Activated CD8-positive, alpha-beta memory T cell treated with anti-CD3 and anti-CD28 coated beads for 36 hours (primary cell): ENCODE measurements around the gene AP1G1. TPM values are rescaled to one million over a fixed set of nuclear protein-coding genes. Genes with fewer than 3 reads are reported as not detected.
"Not testable (repeated sequence)": the region's sequence is repeated elsewhere in the genome, so short reads cannot be mapped to it uniquely, and the experiment has no call there.

Source experiments
- CTCF ChIA-PET: fragments of 350-600 bp; sonication (Branson Sonifier 250); formaldehyde crosslinking; loops from one replicate; lab custom pipeline; 2021; ENCODE audit warnings: antibody characterized with exemption; lab: Charles Lee
- POLR2A ChIA-PET: fragments of 350-600 bp; sonication (Branson Sonifier 250); formaldehyde crosslinking; loops from one replicate; lab custom pipeline; 2021; ENCODE audit warnings: antibody characterized with exemption; lab: Charles Lee
- total RNA-seq, 2 experiments: library from RNA; stranded (reverse); gene quantifications; one replicate each; pipeline ENCODE4 v1.2.3, GENCODE V29; 2021

AP1G1 gene
- total RNA-seq, 2 experiments from 2014 or later, result 71.8 to 74.5 TPM

DNA sequence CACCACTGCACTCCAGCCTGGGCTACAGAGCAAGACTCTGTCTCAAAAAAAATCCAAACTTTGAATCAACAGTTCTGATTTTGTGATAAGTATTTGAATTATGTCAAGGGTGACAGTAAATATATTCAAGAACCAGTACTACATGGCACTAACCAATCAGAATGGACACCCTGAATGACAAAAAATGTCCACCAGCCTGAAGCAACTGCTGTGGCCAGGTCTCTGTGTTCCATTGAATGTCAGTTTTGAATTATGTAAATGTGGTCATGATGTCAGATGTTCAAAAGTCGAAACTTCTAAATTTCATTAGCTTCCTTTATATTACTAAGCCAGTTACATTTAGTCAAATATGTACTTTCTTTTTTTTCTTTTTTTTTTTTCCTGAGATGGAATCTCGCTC, 21.7 kb upstream of the AP1G1 start:
- CTCF ChIA-PET, result no interaction called here
- POLR2A ChIA-PET, result no interaction called here

DNA sequence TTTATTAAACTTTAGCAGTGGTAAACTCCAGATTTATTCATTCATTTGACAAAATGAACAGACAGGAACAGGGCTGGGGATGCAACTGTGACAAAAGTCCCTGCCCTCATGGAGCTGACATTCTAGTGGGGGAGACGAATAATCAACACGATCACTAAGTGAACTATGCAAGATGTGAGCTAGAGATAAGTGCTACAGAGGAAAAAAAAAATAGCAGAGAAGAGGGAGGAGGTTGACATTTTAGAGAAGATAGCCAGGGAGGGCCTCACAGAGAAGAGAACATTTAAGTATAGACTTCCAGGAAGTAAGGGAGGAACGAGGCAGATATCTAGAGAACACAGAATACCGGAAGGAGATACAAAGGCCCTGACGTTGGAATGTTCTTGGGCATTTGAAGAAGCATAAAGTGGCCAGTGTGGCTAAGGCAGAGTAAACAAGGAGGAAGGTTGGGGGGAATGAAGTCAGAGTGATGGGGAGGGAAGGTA, 17.9 kb upstream of the AP1G1 start:
- CTCF ChIA-PET, result no interaction called here
- POLR2A ChIA-PET, result no interaction called here

GRCh38 chr16:71817155-71817500, 8.5 kb upstream of the AP1G1 start:
- POLR2A ChIA-PET, result interaction anchor here (1.1 kb wide), 1 partner anchor 9 kb away, joined by 3 read pairs; the partner anchor contains the start of gene AP1G1
- CTCF ChIA-PET, result interaction anchor here (0.6 to 3.3 kb wide), 3 partner anchors 8 to 65 kb away, joined by 3 to 15 read pairs (median 3); partner anchors contain the start of gene AP1G1

DNA sequence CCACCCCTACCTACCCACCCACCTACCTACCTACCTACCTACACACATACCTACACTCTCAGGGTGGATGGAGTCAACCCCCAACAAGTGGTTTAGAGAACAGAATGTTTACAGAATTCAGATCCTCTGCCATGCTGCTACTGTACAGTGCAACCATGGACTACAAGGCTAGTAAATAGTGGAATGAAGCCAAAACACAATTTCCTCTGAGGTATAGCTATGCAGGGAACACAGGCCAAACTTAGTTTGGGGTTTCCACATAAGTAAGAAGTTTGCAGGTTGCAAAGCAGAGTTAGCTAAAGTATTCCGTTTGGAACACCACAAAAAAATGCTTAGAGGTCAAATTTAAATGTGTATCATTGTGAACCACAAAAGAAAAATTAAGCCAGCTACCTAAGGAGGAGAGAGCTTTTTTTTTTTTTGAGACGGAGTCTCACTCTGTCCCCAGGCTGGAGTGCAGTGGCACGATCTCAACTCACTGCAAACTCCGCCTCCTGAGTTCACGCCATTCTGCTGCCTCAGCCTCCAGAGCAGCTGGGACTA, 2.7 kb upstream of the AP1G1 start:
- ChIA-PET CTCF (interaction anchor here (0.5 to 0.6 kb wide), 2 partner anchors 13 to 79 kb away, joined by 3 to 4 read pairs; no protein-coding TSS in a partner anchor), POLR2A (no interaction called here)

- POLR2A ChIA-PET, result interaction anchor here (0.7 kb wide), 1 partner anchor 47 kb away, joined by 8 read pairs; no protein-coding TSS in a partner anchor
- CTCF ChIA-PET, result not testable (repeated sequence)
These were observed 1.5 kb upstream of the AP1G1 start for GRCh38 chr16:71810155-71810530.

GRCh38 chr16:71807905-71808592, 585 bp downstream of the AP1G1 start:
- CTCF ChIA-PET, result interaction anchor here (0.5 to 1.2 kb wide), 5 partner anchors 10 to 117 kb away, joined by 3 to 4 read pairs (median 3); partner anchors contain the start of gene ZNF821
- POLR2A ChIA-PET, result interaction anchor here (0.7 to 1.6 kb wide), 8 partner anchors 10 to 88 kb away, joined by 3 to 9 read pairs (median 4); partner anchors contain the start of genes IST1 and ZNF821

DNA sequence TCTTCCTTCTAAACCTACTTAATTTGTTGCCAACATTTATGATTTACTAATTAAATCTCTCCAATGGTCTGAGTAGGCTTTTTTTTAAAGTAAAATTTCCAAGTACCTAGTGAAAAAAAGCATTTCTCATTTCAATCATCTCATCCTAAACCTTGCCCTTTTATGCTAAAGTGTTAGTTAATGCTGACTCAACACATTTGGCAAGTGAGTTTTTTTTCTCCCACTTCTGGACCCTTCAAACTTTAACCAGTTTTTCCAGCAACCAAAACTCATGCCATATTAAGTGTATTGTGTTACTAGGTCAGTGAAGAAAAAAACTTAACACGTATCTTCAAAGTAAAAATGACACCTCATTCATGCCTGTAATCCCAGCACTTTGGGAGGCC, 5.3 kb downstream of the AP1G1 start:
- ChIA-PET POLR2A (no interaction called here), CTCF (no interaction called here)

DNA sequence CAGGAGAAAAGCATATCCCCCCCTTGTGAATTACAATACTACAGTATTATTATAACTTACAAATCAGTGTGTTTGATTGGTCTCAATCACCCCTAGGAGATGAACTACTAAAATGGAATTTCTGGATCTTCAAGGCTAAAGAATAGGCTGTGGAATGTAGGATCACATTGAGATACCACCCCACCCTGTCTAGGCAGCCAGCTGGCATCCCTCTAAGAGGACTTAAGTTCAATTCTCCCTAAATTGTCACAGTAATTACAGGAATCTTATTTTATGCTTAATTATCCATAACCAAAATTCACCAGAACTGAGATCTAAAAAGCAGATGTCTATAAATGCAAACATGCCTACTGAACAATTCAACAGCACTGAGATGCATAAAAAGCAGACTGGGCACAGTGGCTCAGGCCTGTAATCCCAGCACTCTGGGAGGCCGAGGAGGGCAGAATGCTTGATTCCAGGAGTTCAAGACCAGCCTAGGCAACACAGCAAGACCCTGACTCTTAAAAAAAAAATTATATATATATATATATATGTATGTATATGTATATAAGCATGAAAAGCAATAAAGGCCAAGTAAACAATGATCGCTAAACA, 12.0 kb downstream of the AP1G1 start:
- ChIA-PET CTCF (interaction anchor here (0.6 kb wide), 2 partner anchors 56 to 97 kb away, joined by 3 to 5 read pairs; no protein-coding TSS in a partner anchor), POLR2A (no interaction called here)

GRCh38 chr16:71794943-71795342, 13.7 kb downstream of the AP1G1 start:
- CTCF ChIA-PET, result interaction anchor here (0.6 kb wide), 1 partner anchor 285 kb away, joined by 4 read pairs; no protein-coding TSS in a partner anchor
- POLR2A ChIA-PET, result interaction anchor here (0.7 to 1.0 kb wide), 2 partner anchors 10 to 88 kb away, joined by 3 read pairs; no protein-coding TSS in a partner anchor

GRCh38 chr16:71794018-71794417, 14.6 kb downstream of the AP1G1 start:
- ChIA-PET CTCF (no interaction called here), POLR2A (interaction anchor here (0.7 to 1.0 kb wide), 2 partner anchors 12 to 88 kb away, joined by 3 read pairs; no protein-coding TSS in a partner anchor)

DNA sequence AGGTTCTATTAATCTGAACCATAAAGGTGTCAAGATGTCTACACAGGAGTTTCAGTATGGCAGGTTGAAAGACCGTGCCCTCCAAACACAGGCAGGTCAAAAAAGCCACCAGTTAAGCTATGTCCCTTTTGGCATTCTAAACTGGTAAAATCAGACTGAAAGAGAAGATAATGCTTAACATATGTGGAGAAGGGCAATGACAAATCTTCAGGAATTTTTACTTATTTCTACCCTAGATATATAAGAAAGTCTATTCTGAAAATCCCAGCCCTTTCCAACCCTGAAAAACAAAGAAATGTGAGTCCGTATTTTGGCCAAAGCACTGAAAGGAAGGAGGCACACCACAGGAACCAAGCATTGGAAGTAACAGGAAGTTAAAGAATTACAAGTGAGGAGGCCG, 16.5 kb downstream of the AP1G1 start:
- ChIA-PET CTCF (no interaction called here), POLR2A (no interaction called here)

DNA sequence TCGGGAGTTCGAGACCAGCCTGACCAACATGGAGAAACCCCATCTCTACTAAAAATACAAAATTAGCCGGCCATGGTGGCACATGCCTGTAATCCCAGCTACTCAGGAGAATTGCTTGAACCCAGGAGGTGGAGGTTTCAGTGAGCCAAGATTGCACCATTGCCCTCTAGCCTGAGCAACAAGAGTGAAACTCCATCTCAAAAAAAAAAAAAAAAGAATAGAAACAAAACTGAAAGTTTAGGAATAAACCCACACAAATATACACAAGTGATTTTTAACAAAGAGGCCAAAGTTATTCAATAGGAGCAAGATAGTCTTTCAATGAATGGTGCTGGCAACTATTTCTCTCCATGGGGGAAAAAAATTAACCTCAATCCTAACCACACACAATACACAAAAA, 18.3 kb downstream of the AP1G1 start:
- CTCF ChIA-PET, result interaction anchor here (0.6 kb wide), 1 partner anchor 92 kb away, joined by 3 read pairs; no protein-coding TSS in a partner anchor
- POLR2A ChIA-PET, result not testable (repeated sequence)

- ChIA-PET POLR2A (no interaction called here), CTCF (interaction anchor here (0.7 to 1.2 kb wide), 2 partner anchors 70 to 148 kb away, joined by 3 read pairs; no protein-coding TSS in a partner anchor)
These were observed 19.5 kb downstream of the AP1G1 start for GRCh38 chr16:71789136-71789535.

DNA sequence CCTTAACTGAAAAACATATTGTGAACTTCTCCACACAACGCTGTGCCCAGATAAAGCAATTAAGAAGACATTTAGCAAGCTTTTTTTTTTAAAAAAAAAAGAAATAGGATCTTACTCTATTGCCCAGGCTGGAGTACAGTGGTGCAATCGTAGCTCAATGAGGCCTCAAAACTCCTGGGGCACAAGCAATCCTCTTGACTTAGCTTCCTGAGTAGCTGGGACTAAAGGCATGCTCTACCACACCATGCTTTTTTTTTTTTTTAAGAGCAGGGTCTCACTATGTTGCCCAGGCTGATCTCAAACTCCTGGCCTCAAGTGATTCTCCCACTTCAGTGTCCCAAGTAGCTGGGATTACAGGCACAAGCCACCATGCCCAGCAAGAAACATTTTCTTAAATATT, 20.1 kb downstream of the AP1G1 start:
- CTCF ChIA-PET, result interaction anchor here (1.2 kb wide), 1 partner anchor 70 kb away, joined by 3 read pairs; no protein-coding TSS in a partner anchor
- POLR2A ChIA-PET, result no interaction called here

DNA sequence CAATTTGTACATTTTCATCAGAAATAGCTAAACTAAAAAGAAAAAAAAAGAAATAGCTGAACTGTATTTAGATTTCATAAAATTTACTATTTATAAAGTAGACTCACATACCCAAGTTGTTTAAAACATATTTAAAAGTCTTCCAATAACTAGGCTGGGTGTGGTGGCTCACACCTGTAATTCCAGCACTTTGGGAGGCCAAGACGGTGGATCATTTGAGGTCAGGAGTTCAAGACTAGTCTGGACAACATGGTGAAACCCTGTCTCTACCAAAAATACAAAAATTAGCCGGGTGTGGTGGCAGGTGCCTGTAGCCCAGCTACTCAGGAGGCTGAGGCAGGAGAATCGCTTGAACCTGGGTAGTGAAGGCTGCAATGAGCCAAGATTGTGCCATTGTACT, 23.5 kb downstream of the AP1G1 start:
- ChIA-PET POLR2A (interaction anchor here (0.6 kb wide), 1 partner anchor 141 kb away, joined by 4 read pairs; no protein-coding TSS in a partner anchor), CTCF (interaction anchor here (0.9 kb wide), 1 partner anchor 176 kb away, joined by 3 read pairs; no protein-coding TSS in a partner anchor)

DNA sequence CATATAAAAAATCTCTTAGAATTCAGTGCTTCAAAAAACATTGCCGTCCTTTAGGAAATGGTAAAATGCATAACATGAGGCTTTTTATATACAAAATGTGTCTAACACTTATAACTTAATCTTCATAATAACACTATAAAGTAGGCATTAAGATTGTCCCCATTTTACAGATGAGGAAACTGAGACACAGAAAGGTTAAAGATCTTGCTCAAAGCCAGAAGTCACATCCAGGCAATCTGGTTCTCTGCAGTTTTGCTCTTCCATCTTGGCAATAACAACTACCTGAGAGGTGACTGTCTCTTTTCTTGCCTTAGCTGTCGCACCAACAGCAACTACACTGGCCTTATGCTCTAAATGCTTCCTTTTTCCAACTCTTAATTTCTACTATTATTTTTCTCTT, 24.5 kb downstream of the AP1G1 start:
- POLR2A ChIA-PET, result no interaction called here
- CTCF ChIA-PET, result interaction anchor here (0.9 kb wide), 1 partner anchor 177 kb away, joined by 3 read pairs; no protein-coding TSS in a partner anchor

GRCh38 chr16:71781741-71782140, 26.9 kb downstream of the AP1G1 start:
- ChIA-PET CTCF (no interaction called here), POLR2A (no interaction called here)

DNA sequence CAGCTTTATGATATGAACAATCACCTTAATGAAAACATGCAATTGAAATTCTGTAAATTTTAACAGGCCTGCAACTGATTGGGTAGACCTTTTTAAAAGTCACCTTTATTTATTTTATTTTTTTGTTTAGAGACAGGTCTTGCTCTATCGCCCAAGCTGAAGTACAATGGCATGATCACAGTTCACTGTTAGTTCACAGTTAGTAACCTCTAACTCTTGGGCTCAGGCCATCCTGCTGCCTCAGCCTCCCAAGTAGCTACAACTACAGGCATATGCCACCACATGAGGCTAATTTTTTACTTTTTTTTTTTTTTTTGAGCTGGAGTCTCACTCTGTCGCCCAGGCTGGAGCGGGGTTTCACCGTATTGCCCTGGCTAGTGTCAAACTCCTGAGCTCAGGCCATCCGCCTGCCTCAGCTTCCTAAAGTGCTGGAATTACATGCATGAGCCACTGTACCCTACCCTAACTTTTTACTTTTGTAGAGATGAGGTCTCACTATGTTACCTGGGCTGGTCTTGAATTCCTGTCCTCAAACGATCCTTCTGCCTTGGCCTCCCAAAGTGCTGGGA, 28.0 kb downstream of the AP1G1 start:
- ChIA-PET POLR2A (interaction anchor here (0.6 kb wide), 1 partner anchor 68 kb away, joined by 3 read pairs; no protein-coding TSS in a partner anchor), CTCF (no interaction called here)

DNA sequence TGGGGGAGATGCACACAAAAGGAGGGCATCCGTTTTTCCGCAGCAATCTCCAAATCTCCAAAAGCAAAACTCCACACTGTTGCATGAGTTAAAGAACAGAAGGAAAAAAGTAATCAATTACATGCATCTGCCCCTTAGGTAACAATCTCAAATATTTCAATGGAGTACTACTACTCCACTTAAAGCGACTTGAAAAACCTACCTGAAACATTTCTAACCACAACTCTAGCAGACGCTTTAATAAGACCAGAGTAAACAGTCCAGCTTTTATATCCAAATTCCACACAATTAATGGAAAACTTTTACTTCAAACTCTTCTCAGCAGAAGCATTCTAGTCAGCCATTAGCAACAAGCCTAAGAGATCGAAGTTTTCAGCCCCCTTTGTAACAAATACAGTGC, 29.9 kb downstream of the AP1G1 start:
- CTCF ChIA-PET, result no interaction called here
- POLR2A ChIA-PET, result interaction anchor here (0.6 kb wide), 1 partner anchor 102 kb away, joined by 3 read pairs; no protein-coding TSS in a partner anchor
